ENCODE results near the gene EXOC6B.
"Not testable (repeated sequence)": the region's sequence is repeated elsewhere in the genome, so short reads cannot be mapped to it uniquely, and the experiment has no call there.

EXOC6B gene

GRCh38 chr2:72539071-72539552, 286.7 kb downstream of the EXOC6B start:
- H2BK12ac ChIP-seq (ENCODE audit: low read length) = no peak overlapping the region
- H2AK5ac ChIP-seq (ENCODE audit: low read length) = no peak overlapping the region
- no peak overlapping the region for H3K23ac ChIP-seq (ENCODE audit: low read length)
- no peak for DNase-seq
- H4K8ac ChIP-seq (ENCODE audit: low read depth, low read length) = no peak overlapping the region
- H3K4me3 ChIP-seq (ENCODE audit: low read depth, low read length) = no peak overlapping the region
- no peak overlapping the region for H3K4ac ChIP-seq (ENCODE audit: low read depth, low read length)
- no peak overlapping the region for H3K9ac ChIP-seq (ENCODE audit: low read length)
- H2AFZ ChIP-seq (ENCODE audit: insufficient read depth, low read length, poor library complexity) = no peak overlapping the region
- H3K79me2 ChIP-seq (ENCODE audit: control insufficient read depth, insufficient read depth, low read length, poor library complexity) = no peaks in the 10 kb centered on the region
- no peak overlapping the region for H2BK120ac ChIP-seq (ENCODE audit: insufficient read depth, low read length, poor library complexity)
- no peaks in the 10 kb centered on the region for H3K4me1 ChIP-seq (ENCODE audit: control insufficient read depth in 1 of 2, insufficient read depth in 2 of 2, low read length in 2 of 2)
- no peak overlapping the region for H2BK5ac ChIP-seq (ENCODE audit: low read depth, low read length, poor library complexity)
- no peak overlapping the region for H4K12ac ChIP-seq (ENCODE audit: low read depth, low read length)
- H3K18ac ChIP-seq (ENCODE audit: low read length) = no peak overlapping the region
- no peak overlapping the region for H3K4me2 ChIP-seq (ENCODE audit: low read length)
- peak overlapping the region; percentile 3 for H3K27ac ChIP-seq (ENCODE audit: low read depth, low read length)
- H3K14ac ChIP-seq (ENCODE audit: low read length) = no peak overlapping the region
- no peaks in the 10 kb centered on the region for H3K27me3 ChIP-seq (ENCODE audit: insufficient read depth, low read length)
- no CpG with 5 or more reads among the region's 2 CpGs for WGBS (ENCODE audit: extremely low coverage, insufficient coverage, insufficient read length)
- no peaks in the 10 kb centered on the region for H3K36me3 ChIP-seq (ENCODE audit: control insufficient read depth in 1 of 2, insufficient read depth in 2 of 2, low read length in 2 of 2)
- H4K91ac ChIP-seq (ENCODE audit: low read depth, low read length) = no peak overlapping the region
- H3K9me3 ChIP-seq (ENCODE audit: insufficient read depth, low read depth, low read length) = no peaks in the 10 kb centered on the region
- no peaks in the 10 kb centered on the region for H3K79me1 ChIP-seq (ENCODE audit: low read length)

GRCh38 chr2:72538486-72538885, 287.3 kb downstream of the EXOC6B start:
- Histone ChIP-seq H3K9me3 (ENCODE audit: insufficient read depth, low read depth, low read length) (no peaks in the 10 kb centered on the region), H2BK120ac (ENCODE audit: insufficient read depth, low read length, poor library complexity) (no peak overlapping the region), H2BK12ac (ENCODE audit: low read length) (no peak overlapping the region), H4K8ac (ENCODE audit: low read depth, low read length) (no peak overlapping the region), H3K27me3 (ENCODE audit: insufficient read depth, low read length) (no peaks in the 10 kb centered on the region), H2BK5ac (ENCODE audit: low read depth, low read length, poor library complexity) (no peak overlapping the region), H3K14ac (ENCODE audit: low read length) (no peak overlapping the region), H3K4me3 (ENCODE audit: low read depth, low read length) (no peak overlapping the region), H3K27ac (ENCODE audit: low read depth, low read length) (no peak overlapping the region), H4K91ac (ENCODE audit: low read depth, low read length) (no peak overlapping the region), H3K23ac (ENCODE audit: low read length) (no peak overlapping the region), H3K18ac (ENCODE audit: low read length) (no peak overlapping the region), H3K4ac (ENCODE audit: low read depth, low read length) (no peak overlapping the region), H3K79me1 (ENCODE audit: low read length) (no peaks in the 10 kb centered on the region), H2AFZ (ENCODE audit: insufficient read depth, low read length, poor library complexity) (no peak overlapping the region), H2AK5ac (ENCODE audit: low read length) (no peak overlapping the region), H3K4me2 (ENCODE audit: low read length) (no peak overlapping the region), H3K36me3 (ENCODE audit: control insufficient read depth in 1 of 2, insufficient read depth in 2 of 2, low read length in 2 of 2) (no peaks in the 10 kb centered on the region), H3K9ac (ENCODE audit: low read length) (no peak overlapping the region), H3K4me1 (ENCODE audit: control insufficient read depth in 1 of 2, insufficient read depth in 2 of 2, low read length in 2 of 2) (no peaks in the 10 kb centered on the region), H4K12ac (ENCODE audit: low read depth, low read length) (no peak overlapping the region), H3K79me2 (ENCODE audit: control insufficient read depth, insufficient read depth, low read length, poor library complexity) (no peaks in the 10 kb centered on the region)
- no CpG with 5 or more reads among the region's 2 CpGs for WGBS (ENCODE audit: extremely low coverage, insufficient coverage, insufficient read length)
- no peak for DNase-seq

- not testable (repeated sequence) for H3K4ac ChIP-seq (ENCODE audit: low read depth, low read length); H2AK5ac ChIP-seq (ENCODE audit: low read length); H3K79me1 ChIP-seq (ENCODE audit: low read length); H3K79me2 ChIP-seq (ENCODE audit: control insufficient read depth, insufficient read depth, low read length, poor library complexity); H2BK5ac ChIP-seq (ENCODE audit: low read depth, low read length, poor library complexity); H3K14ac ChIP-seq (ENCODE audit: low read length); H4K8ac ChIP-seq (ENCODE audit: low read depth, low read length); H3K27me3 ChIP-seq (ENCODE audit: insufficient read depth, low read length); H3K23ac ChIP-seq (ENCODE audit: low read length); H3K18ac ChIP-seq (ENCODE audit: low read length); H2BK120ac ChIP-seq (ENCODE audit: insufficient read depth, low read length, poor library complexity); H3K4me2 ChIP-seq (ENCODE audit: low read length); H3K4me3 ChIP-seq (ENCODE audit: low read depth, low read length); H3K9me3 ChIP-seq (ENCODE audit: insufficient read depth, low read depth, low read length); DNase-seq; H2BK12ac ChIP-seq (ENCODE audit: low read length); H3K36me3 ChIP-seq (ENCODE audit: control insufficient read depth in 1 of 2, insufficient read depth in 2 of 2, low read length in 2 of 2); H2AFZ ChIP-seq (ENCODE audit: insufficient read depth, low read length, poor library complexity); H4K91ac ChIP-seq (ENCODE audit: low read depth, low read length); H3K9ac ChIP-seq (ENCODE audit: low read length); H3K4me1 ChIP-seq (ENCODE audit: control insufficient read depth in 1 of 2, insufficient read depth in 2 of 2, low read length in 2 of 2); H3K27ac ChIP-seq (ENCODE audit: low read depth, low read length); H4K12ac ChIP-seq (ENCODE audit: low read depth, low read length)
- no CpG with 5 or more reads among the region's 8 CpGs for WGBS (ENCODE audit: extremely low coverage, insufficient coverage, insufficient read length)
Measured at GRCh38 chr2:72535586-72535985, 290.2 kb downstream of the EXOC6B start.

GRCh38 chr2:72533765-72534164, 292.1 kb downstream of the EXOC6B start:
- no peak overlapping the region for H2AK5ac ChIP-seq (ENCODE audit: low read length)
- no peaks in the 10 kb centered on the region for H3K27me3 ChIP-seq (ENCODE audit: insufficient read depth, low read length)
- no peak overlapping the region for H3K23ac ChIP-seq (ENCODE audit: low read length)
- H3K79me1 ChIP-seq (ENCODE audit: low read length) = no peaks in the 10 kb centered on the region
- no peaks in the 10 kb centered on the region for H3K9me3 ChIP-seq (ENCODE audit: insufficient read depth, low read depth, low read length)
- no peak overlapping the region for H2BK12ac ChIP-seq (ENCODE audit: low read length)
- no peaks in the 10 kb centered on the region for H3K36me3 ChIP-seq (ENCODE audit: control insufficient read depth in 1 of 2, insufficient read depth in 2 of 2, low read length in 2 of 2)
- H3K18ac ChIP-seq (ENCODE audit: low read length) = no peak overlapping the region
- H2BK5ac ChIP-seq (ENCODE audit: low read depth, low read length, poor library complexity) = no peak overlapping the region
- H3K4me1 ChIP-seq (ENCODE audit: control insufficient read depth in 1 of 2, insufficient read depth in 2 of 2, low read length in 2 of 2) = no peaks in the 10 kb centered on the region
- H4K8ac ChIP-seq (ENCODE audit: low read depth, low read length) = no peak overlapping the region
- H2AFZ ChIP-seq (ENCODE audit: insufficient read depth, low read length, poor library complexity) = no peak overlapping the region
- H4K12ac ChIP-seq (ENCODE audit: low read depth, low read length) = no peak overlapping the region
- H3K14ac ChIP-seq (ENCODE audit: low read length) = no peak overlapping the region
- H4K91ac ChIP-seq (ENCODE audit: low read depth, low read length) = no peak overlapping the region
- no peak overlapping the region for H3K27ac ChIP-seq (ENCODE audit: low read depth, low read length)
- no peak for DNase-seq
- H3K9ac ChIP-seq (ENCODE audit: low read length) = no peak overlapping the region
- H3K79me2 ChIP-seq (ENCODE audit: control insufficient read depth, insufficient read depth, low read length, poor library complexity) = no peaks in the 10 kb centered on the region
- H2BK120ac ChIP-seq (ENCODE audit: insufficient read depth, low read length, poor library complexity) = no peak overlapping the region
- H3K4me2 ChIP-seq (ENCODE audit: low read length) = no peak overlapping the region
- WGBS (ENCODE audit: extremely low coverage, insufficient coverage, insufficient read length) = no CpG with 5 or more reads among the region's 1 CpG
- H3K4ac ChIP-seq (ENCODE audit: low read depth, low read length) = no peak overlapping the region
- no peak overlapping the region for H3K4me3 ChIP-seq (ENCODE audit: low read depth, low read length)
